ENCODE measurements around the gene NLGN1. TPM values are rescaled to one million over a fixed set of nuclear protein-coding genes. Genes with fewer than 3 reads are reported as not detected.
A peak's percentile ranks its signal among the peaks of the same experiment; 100 is the strongest.

The NLGN1 gene
- total RNA-seq, 1 experiment from 2014 or later = 5.2 TPM

- peak overlapping the region in 1 of 3 experiments; percentile 28; a peak in 1 of 7 replicates for H3K27ac Mint-ChIP-seq
- no peaks in the 10 kb centered on the region for H3K9me3 ChIP-seq (ENCODE audit: control insufficient read depth, low read depth, low read length)
- no peaks in the 10 kb centered on the region for H3K36me3 Mint-ChIP-seq (ENCODE audit: insufficient read depth in 1 of 3, low read depth in 3 of 3)
- no peak overlapping the region for H2BK20ac ChIP-seq (ENCODE audit: low read depth, low read length, poor library complexity, severe bottlenecking)
- no peak overlapping the region for H3K56ac ChIP-seq (ENCODE audit: insufficient read length, low read depth, low read length)
- no peak overlapping the region for H3K23ac ChIP-seq (ENCODE audit: insufficient read length, low read depth, low read length)
- no peak overlapping the region for H2BK12ac ChIP-seq (ENCODE audit: insufficient read length, low read depth, low read length)
- no peak overlapping the region for H2AFZ ChIP-seq (ENCODE audit: low read length)
- H3K79me2 ChIP-seq (ENCODE audit: insufficient read depth, low read length) = no peaks in the 10 kb centered on the region
- no peak overlapping the region for H2BK15ac ChIP-seq (ENCODE audit: low read depth, low read length)
- H3K4me3 Mint-ChIP-seq = no peak overlapping the region
- no peak overlapping the region for H3K14ac ChIP-seq (ENCODE audit: insufficient read depth, low read length)
- no peak overlapping the region for H2BK120ac ChIP-seq (ENCODE audit: low read depth, low read length, poor library complexity, severe bottlenecking)
- H4K91ac ChIP-seq (ENCODE audit: insufficient read length, low read depth, low read length) = no peak overlapping the region
- H3K27me3 Mint-ChIP-seq (ENCODE audit: low read depth) = no peaks in the 10 kb centered on the region
- peaks cover 36 to 39% of the 10 kb centered on the region in 2 experiments for H3K4me1 Mint-ChIP-seq
- H4K5ac ChIP-seq (ENCODE audit: insufficient read length, low read depth, low read length) = no peak overlapping the region
- H3K27me3 ChIP-seq (ENCODE audit: insufficient read depth, low read length) = no peaks in the 10 kb centered on the region
- peaks cover 7% of the 10 kb centered on the region; the same call in 1 of the 2 replicates for H3K4me1 ChIP-seq (ENCODE audit: insufficient read depth, low read length)
- no peak overlapping the region for H3K18ac ChIP-seq (ENCODE audit: insufficient read length, low read depth, low read length)
- H3K4me2 ChIP-seq (ENCODE audit: insufficient read depth, insufficient read length, low read length) = no peak overlapping the region
- no peaks in the 10 kb centered on the region for H3K23me2 ChIP-seq (ENCODE audit: insufficient read length, low read depth, low read length, poor library complexity, severe bottlenecking)
- H3K79me1 ChIP-seq (ENCODE audit: insufficient read depth, low read depth, low read length, poor library complexity, severe bottlenecking) = no peaks in the 10 kb centered on the region
- H2BK5ac ChIP-seq (ENCODE audit: insufficient read length, low read length) = no peak overlapping the region
- no peak for TF ChIP-seq CTCF (conservative IDR thresholded peaks at IDR 0.05)
- H3K4ac ChIP-seq (ENCODE audit: low read depth, low read length) = no peak overlapping the region
- no peak overlapping the region for H2AK5ac ChIP-seq (ENCODE audit: insufficient read length, low read length)
- H4K20me1 ChIP-seq (ENCODE audit: control insufficient read depth, insufficient read depth, insufficient read length) = no peaks in the 10 kb centered on the region
- no peaks in the 10 kb centered on the region for H3K9me3 Mint-ChIP-seq
- no peak for DNase-seq
- H3K9ac ChIP-seq (ENCODE audit: extremely low read depth, insufficient read length, low read length) = no peak overlapping the region
- H4K8ac ChIP-seq (replicated peaks; ENCODE audit: insufficient read length, low read depth, low read length) = no peak overlapping the region
- H3K27ac ChIP-seq (ENCODE audit: insufficient read length, low read depth, low read length) = no peak overlapping the region
- H3T11ph ChIP-seq (ENCODE audit: low read length) = no peak overlapping the region
These were observed 519.3 kb downstream of the NLGN1 start for GRCh38 chr3:173916799-173917198.

All from H9 (cell line).